T47D (cell line): ENCODE measurements around the gene ABHD17C.
A peak's percentile ranks its signal among the peaks of the same experiment; 100 is the strongest.

Source experiments
- DNase-seq, 2 experiments: peaks; one replicate each; pipeline versions ENCODE4 v3.0.0 to v3.0.0-alpha.2; 2011 to 2012; ENCODE audit warnings: low read depth in 1 of 2, low spot score in 1 of 2
- JUND ChIP-seq: IDR thresholded peaks from 2 replicates; pipeline ENCODE4 v1.6.1; 2012; ENCODE audit warnings: low read depth
- in situ Hi-C: cut with HindIII; loops from 2 replicates; pipeline ENCODE4 v1.10.0; 2016; ENCODE audit warnings: low sequenced_read_pairs, low pct_unique_long_range_greater_than_20kb

Gene ABHD17C

DNA sequence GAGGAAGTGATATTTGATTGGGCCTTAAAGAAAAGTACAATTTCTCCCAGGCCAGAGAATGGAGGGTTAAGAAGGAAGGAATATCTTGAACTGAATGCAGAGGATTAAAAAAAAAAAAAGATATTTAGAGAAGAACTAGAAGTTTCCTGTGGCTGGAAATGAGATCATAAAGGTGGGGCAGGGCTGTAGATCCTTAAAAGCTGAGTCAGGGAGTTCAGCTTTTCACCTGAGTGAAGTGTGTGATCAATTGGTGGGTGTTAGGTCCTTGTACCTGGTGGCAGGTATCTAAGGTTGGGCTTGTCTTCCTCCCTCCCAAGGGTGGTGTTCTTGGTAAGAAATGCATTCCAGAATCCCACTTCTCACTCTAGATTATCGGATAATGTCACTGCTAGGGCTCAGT, 95.9 kb downstream of the ABHD17C start:
- no peak for DNase-seq
- no peak for TF ChIP-seq JUND
- in situ Hi-C loops, result no loop called here

DNA sequence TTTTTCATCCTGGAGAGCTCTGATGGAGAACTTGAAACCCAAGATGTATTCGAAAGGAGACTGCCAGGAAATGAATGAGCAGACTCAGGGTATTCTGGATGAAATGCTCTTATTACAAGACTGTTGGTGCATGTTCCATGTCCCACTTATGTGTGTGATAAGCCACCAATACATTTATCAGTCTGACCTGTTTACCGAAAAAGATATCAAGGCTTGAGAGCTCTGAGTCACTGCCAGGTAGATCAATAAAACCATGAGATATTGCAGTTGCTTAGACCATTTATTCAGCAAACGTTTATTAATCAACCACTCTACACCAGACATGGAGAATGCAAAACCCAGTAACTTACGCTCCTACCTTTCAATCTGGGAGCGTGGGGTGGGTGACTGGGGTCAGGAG, 101.3 kb downstream of the ABHD17C start:
- in situ Hi-C loops, result no loop called here
- no peak for TF ChIP-seq JUND
- no peak for DNase-seq

DNA sequence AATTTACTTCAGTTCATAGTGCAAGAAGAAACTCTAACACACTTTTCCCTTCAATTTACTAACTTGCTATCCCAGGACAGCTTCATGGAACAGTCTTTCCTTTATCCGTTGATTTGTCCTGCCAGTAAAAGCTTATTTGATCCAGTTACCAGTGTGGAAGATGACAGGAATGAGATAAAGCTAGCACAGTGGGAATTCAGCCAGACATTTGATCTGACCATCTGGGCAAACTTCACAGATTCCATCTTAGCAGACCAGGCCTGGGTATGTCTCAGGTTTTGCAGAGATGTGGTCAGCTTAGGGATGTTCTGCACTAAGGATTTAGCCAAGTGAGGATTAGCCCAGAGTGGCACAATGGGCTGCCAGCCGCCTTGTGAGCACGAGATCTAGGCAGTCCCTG, 103.8 kb downstream of the ABHD17C start:
- TF ChIP-seq JUND, result no peak
- no peak for DNase-seq
- in situ Hi-C loops, result no loop called here

DNA sequence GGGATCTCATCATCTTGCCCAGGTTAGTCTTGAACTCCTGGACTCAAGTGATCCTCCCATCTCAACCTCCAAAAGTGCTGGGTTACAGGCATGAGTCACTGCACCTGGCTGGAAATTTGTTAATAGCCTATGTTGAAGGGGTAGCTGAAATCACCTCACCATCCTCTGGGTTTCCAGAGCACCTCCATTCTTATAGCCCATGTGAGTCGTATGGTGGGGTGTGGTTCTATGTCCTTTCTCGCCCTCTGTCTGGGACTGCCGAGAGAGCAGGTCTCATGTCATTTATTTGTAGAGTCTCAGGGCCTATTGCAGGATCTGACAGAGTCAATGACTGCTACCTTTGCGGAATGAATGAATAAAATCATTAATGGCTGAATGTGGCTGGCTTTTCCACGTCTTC, 105.0 kb downstream of the ABHD17C start:
- no peak for DNase-seq
- TF ChIP-seq JUND, result no peak
- in situ Hi-C loops, result no loop called here

DNA sequence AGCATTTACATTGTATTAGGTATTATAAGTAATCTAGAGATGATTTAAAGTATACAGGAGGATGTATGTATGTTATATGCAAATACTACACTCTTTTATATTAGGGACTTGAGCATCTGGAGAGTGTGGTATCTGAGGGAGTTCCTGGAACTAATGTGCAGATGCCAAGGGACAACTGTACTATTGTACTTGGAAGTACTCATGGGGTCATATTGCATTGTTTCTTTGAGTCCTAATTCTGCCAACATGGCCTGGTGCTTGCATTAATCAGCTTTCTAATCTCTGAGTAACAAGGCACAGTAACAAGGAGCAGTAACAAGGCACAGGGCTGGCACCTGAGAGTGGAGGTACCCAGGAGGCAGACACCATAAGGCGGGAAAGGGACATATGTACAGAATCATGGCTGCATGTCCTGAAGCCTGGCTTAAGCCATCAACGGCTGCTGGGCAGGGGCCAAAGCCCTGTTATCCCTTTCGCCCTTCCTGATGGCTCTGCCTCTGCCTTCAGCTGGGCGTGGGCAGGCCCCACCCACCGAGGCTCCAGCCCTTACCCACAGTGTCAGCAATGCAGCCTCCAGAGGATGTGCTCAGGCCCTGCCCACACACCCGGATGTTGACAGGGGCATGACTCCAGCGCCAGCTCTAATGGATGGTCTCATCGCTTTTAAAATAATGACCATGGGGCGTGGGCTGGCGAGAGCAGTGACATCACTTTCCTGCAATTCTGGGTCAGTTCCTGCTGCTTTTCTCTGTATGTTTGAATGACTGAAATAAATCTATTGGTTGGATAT, 107.0 kb downstream of the ABHD17C start:
- no peak for TF ChIP-seq JUND
- in situ Hi-C loops, result no loop called here
- no peak for DNase-seq

DNA sequence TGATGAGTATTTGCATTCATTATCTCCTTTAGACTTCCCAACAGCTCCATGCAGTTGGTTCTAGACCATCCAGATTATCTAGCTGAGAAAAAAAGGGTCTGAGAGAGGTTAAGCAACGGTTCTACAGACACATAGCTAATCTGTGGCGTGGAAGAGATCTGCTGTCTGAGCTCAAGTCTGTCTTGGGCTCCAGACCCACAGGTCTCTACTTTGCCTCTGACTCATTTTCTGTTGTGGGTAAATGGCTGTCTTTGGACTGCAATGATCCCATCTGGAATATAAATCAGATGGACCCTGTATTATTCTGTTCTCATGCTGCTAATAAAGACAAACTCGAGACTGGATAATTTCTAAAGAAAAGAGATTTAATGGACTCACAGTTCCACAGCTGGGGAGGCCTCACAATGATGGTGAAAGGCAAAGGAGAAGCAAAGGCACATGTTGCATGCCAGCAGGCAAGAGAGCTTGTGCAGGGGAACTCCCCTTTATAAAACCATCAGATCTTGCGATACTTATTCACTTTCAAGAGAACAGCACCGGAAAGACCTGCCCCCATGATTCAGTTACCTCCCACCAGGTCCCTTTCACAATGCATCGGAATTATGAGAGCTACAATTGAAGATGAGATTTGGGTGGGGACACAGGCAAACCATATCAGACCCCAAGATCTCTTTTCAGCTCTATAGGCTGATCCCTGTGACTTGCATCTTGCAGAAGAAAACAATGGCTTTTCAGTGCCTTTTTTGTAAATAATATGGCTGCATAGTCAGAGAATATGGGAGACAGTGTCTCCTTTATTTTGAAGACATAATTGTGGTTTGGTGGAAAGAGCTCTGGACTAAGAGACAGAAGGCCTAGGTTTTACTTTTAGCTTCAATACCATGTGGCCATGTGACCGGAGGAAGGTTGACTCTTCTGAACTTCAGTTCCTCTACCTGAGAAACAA, 108.7 kb downstream of the ABHD17C start:
- in situ Hi-C loops, result no loop called here
- no peak for TF ChIP-seq JUND
- DNase-seq, result no peak

DNA sequence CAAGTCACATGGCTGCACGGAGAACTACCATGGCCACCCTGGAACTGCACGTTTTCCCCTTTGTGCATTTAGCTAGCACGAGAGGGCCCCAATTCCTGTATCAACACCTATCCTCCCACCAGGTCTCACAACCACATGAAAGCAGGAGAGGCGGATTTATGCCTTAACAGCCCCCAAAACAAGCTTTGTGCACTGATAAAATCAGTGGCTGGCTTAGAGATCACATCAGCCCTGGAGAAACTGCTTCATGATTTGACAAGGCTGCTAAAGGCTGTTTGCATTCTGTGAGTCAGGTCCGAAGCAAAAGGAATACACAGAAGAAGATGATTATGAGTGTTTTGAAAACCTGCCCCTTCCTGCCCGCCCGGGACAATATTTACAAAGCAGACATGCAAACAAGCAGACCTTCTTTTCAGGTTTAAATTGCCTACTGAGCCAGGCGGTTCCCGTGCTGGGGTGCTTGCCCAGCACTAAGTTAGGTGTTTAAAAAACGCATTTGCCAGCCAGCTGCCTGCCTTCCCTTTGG, 109.9 kb downstream of the ABHD17C start:
- in situ Hi-C loops, result no loop called here
- DNase-seq, result peak; percentile 26 to 86
- peak; percentile 80 for TF ChIP-seq JUND
